ENCODE measurements around the gene RGS13. TPM values are rescaled to one million over a fixed set of nuclear protein-coding genes. Genes with fewer than 3 reads are reported as not detected.
A peak's percentile ranks its signal among the peaks of the same experiment; 100 is the strongest.

Gene RGS13
- total and polyA plus RNA-seq, 12 donors = 0.06 to 0.51 (median 0.13) TPM; not detected in 9

DNA sequence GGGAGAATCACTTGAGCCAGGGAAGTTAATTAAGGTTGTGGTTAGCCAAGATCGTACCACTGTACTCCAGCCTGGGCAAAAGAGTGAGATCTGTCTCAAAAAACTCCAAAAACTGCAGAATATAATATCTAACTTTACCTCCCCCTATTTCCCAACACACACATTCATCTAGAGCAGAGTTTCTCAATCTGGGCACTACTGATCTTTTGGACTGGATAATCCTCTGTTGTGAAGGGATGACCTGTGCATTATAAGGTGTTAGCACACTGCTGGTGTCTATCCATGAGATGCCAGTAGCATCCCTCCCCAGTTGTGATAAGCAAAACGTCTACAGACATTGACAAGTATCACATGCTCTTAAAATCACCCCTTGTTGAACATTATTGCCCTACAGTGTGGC lies 61.8 kb downstream of the RGS13 start:
- intact Hi-C loops (cut with DNase I) = no loop called here
- Histone ChIP-seq H3K4me3 (no peak overlapping the region), H3K4me1 (replicated peaks in 1 of 2) (peaks cover 13 to 22% of the 10 kb centered on the region in 2 donors), H3K9me3 (replicated peaks in 1 of 3) (peaks cover 0 to 4% (median 0%) of the 10 kb centered on the region in 3 donors), H3K36me3 (replicated peaks in 1 of 2) (no peaks in the 10 kb centered on the region), H3K27ac (no peak overlapping the region), H3K27me3 (no peaks in the 10 kb centered on the region)
- no peak for DNase-seq
- 61 to 89% (median 87%) methylated on average over 2 of the region's 2 CpGs for WGBS, 4 donors
- TF ChIP-seq POLR2A (IDR thresholded peaks at IDR 0.05) = no peak
- TF ChIP-seq, protein P1, sequence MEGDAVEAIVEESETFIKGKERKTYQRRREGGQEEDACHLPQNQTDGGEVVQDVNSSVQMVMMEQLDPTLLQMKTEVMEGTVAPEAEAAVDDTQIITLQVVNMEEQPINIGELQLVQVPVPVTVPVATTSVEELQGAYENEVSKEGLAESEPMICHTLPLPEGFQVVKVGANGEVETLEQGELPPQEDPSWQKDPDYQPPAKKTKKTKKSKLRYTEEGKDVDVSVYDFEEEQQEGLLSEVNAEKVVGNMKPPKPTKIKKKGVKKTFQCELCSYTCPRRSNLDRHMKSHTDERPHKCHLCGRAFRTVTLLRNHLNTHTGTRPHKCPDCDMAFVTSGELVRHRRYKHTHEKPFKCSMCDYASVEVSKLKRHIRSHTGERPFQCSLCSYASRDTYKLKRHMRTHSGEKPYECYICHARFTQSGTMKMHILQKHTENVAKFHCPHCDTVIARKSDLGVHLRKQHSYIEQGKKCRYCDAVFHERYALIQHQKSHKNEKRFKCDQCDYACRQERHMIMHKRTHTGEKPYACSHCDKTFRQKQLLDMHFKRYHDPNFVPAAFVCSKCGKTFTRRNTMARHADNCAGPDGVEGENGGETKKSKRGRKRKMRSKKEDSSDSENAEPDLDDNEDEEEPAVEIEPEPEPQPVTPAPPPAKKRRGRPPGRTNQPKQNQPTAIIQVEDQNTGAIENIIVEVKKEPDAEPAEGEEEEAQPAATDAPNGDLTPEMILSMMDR (IDR thresholded peaks at IDR 0.05) = no peak

DNA sequence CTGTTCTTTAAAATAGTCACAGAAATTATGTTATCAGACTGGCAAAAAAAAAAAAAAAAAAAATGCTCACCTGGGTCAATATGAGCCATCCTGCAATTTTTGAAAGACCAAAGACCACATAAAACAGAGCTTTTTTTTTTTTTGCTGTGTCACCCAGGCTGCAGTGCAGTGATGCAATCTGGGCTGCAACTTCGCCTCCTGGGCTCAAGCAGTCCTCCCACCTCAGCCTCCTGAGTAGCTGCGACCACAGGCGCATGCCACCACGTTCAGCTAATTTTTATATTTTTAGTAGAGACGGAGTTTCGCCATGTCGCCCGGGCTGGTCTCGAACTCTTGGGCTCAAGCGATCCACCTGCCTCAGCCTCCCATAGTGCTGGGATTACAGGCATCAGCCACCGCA lies 62.8 kb downstream of the RGS13 start:
- H3K4me1 ChIP-seq (replicated peaks in 1 of 2) = peaks cover 16 to 26% of the 10 kb centered on the region in 2 donors
- H3K36me3 ChIP-seq (replicated peaks in 1 of 2) = no peaks in the 10 kb centered on the region
- peaks cover 0 to 4% (median 0%) of the 10 kb centered on the region in 3 donors for H3K9me3 ChIP-seq (replicated peaks in 1 of 3)
- H3K4me3 ChIP-seq = no peak overlapping the region
- intact Hi-C loops (cut with DNase I) = no loop called here
- WGBS, 4 donors = 91 to 96% (median 94%) methylated on average over 11 of the region's 11 CpGs
- H3K27ac ChIP-seq = no peak overlapping the region
- H3K27me3 ChIP-seq = no peaks in the 10 kb centered on the region
- DNase-seq = no peak
- no peak for TF ChIP-seq POLR2A (IDR thresholded peaks at IDR 0.05)
- TF ChIP-seq, protein P1 (IDR thresholded peaks at IDR 0.05) = no peak

DNA sequence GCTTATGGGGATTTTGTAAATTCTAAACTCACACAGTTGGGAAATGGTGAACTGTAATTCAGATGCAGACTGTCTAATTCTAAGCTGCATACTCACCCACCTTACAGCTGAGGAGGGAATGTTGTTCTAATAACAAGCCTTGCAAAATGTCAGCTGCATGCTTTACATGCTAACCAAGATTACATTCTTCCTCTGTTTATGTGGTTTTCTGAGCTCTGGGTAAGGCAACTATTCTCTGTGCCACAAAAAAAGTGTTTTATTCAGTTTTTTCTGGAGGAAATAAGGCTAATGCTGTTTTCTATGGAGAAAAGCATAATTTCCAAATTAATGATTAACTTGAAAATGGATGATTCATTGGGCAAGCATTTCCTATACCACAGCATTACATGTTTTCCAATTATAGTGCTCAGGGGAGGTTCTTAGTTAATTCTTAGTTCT lies 64.9 kb downstream of the RGS13 start:
- no peak overlapping the region for H3K27ac ChIP-seq
- intact Hi-C loops (cut with DNase I) = no loop called here

DNA sequence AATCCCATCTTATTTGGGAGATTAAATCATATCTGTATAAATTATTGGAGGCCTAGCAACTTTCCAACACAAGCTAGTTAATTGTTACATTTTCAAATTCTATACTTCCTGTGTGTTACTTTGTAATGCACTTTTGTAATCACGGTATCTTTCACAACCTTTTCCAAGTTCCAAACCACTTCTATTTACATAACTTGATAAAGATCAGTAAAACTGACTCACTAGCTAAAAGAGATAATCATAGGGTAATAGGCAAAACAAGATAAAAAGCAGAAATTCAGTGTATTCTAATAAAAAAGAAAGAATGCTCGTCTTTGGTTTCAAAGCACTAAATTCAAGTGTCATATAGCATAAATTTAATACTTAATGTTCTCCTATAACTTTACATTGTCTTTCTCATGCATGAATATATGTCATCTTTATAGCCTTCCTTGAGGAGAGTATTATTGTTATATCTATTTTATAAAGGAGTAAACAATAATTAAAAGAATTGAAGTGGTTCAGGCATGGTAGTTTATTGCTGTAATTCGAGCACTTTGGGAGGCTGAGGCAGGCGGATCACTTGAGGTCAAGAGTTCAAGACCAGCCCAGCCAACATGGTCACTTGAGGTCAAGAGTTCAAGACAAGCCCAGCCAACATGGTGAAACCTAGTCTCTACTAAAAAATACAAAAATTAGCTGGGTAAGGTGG lies 66.4 kb downstream of the RGS13 start:
- H3K4me3 ChIP-seq = peak overlapping the region in 1 of 4 donors; percentile 26
- DNase-seq = no peak
- H3K9me3 ChIP-seq (replicated peaks in 1 of 3) = peaks cover 0 to 4% (median 0%) of the 10 kb centered on the region in 3 donors
- peaks cover 16 to 26% of the 10 kb centered on the region in 2 donors for H3K4me1 ChIP-seq (replicated peaks in 1 of 2)
- TF ChIP-seq, protein P1 (IDR thresholded peaks at IDR 0.05) = no peak
- no peak for TF ChIP-seq POLR2A (IDR thresholded peaks at IDR 0.05)
- 21 to 38% (median 25%) methylated on average over 4 of the region's 4 CpGs for WGBS, 4 donors
- peak overlapping the region in 4 of 5 donors; percentile 27 to 61 (median 44) for H3K27ac ChIP-seq
- H3K27me3 ChIP-seq = no peaks in the 10 kb centered on the region
- no peaks in the 10 kb centered on the region for H3K36me3 ChIP-seq (replicated peaks in 1 of 2)
- intact Hi-C loops (cut with DNase I) = no loop called here

More for the DNA sequence above, 64.9 kb downstream of the RGS13 start:
- Histone ChIP-seq H3K36me3 (replicated peaks in 1 of 2) (no peaks in the 10 kb centered on the region), H3K4me3 (no peak overlapping the region), H3K9me3 (replicated peaks in 1 of 3) (peaks cover 0 to 4% (median 0%) of the 10 kb centered on the region in 3 donors), H3K27me3 (no peaks in the 10 kb centered on the region), H3K4me1 (replicated peaks in 1 of 2) (peaks cover 16 to 26% of the 10 kb centered on the region in 2 donors)
- DNase-seq = no peak
- TF ChIP-seq POLR2A (IDR thresholded peaks at IDR 0.05) = no peak
- TF ChIP-seq, protein P1 (IDR thresholded peaks at IDR 0.05) = no peak

Measured in adrenal gland (tissue), 12 donors.